ENCODE data around the gene PDGFA. TPM values are rescaled to one million over a fixed set of nuclear protein-coding genes. Genes with fewer than 3 reads are reported as not detected.

The PDGFA gene
- polyA plus RNA-seq, 1 donor (not counting 4 experiments of a cell fraction or from before 2014, with no cell fraction given) = 14.8 TPM

- Histone ChIP-seq H3K4me3 (ENCODE audit: control insufficient read depth in 2 of 3, extremely low read depth in 1 of 3, insufficient read depth in 2 of 3, low read depth in 1 of 3, low read length in 3 of 3) (no peak overlapping the region), H3K9ac (ENCODE audit: control insufficient read depth, extremely low read depth, insufficient read depth, low read length) (no peak overlapping the region), H4K20me1 (ENCODE audit: control insufficient read depth, extremely low read depth, insufficient read depth, low read length) (no peaks in the 10 kb centered on the region), H3K9me1 (ENCODE audit: control insufficient read depth, extremely low read depth, insufficient read depth, low read length) (no peaks in the 10 kb centered on the region), H3K4me1 (ENCODE audit: control insufficient read depth, extremely low read depth, insufficient read depth, low read length) (no peaks in the 10 kb centered on the region), H3K27ac (ENCODE audit: control insufficient read depth, insufficient read depth, low read length) (no peak overlapping the region), H3K9me3 (ENCODE audit: control insufficient read depth, low read depth, low read length) (peaks cover 4% of the 10 kb centered on the region), H3K36me3 (ENCODE audit: control insufficient read depth in 2 of 2, extremely low read depth in 1 of 2, insufficient read depth in 2 of 2, low read length in 2 of 2) (no peaks in the 10 kb centered on the region), H3K79me2 (ENCODE audit: control insufficient read depth, insufficient read depth, low read length) (no peaks in the 10 kb centered on the region), H3K4me2 (ENCODE audit: control insufficient read depth, extremely low read depth, insufficient read depth, low read depth, low read length) (no peak overlapping the region), H3K27me3 (ENCODE audit: control insufficient read depth, extremely low read depth, insufficient read depth, low read length) (no peaks in the 10 kb centered on the region), H2AFZ (ENCODE audit: control insufficient read depth, low read length) (no peak overlapping the region)
- FAIRE-seq (no peak), DNase-seq (ENCODE audit: low read depth, low spot score) (no peak)
- dilution Hi-C loops (cut with MboI; ENCODE audit: extremely low pct_ligation_motif_present, low sequenced_read_pairs) = no loop called here
- TF ChIP-seq EZH2 (IDR thresholded peaks at IDR 0.05; ENCODE audit: low read length) = no peak
- TF ChIP-seq CTCF (optimal IDR thresholded peaks at IDR 0.05 in 1 of 3, IDR thresholded peaks at IDR 0.05 in 1 of 3, conservative IDR thresholded peaks at IDR 0.05 in 1 of 3; ENCODE audit: extremely low read depth in 1 of 3, insufficient read depth in 2 of 3, low read length in 3 of 3) = no peak
These were observed 47.7 kb upstream of the PDGFA start for GRCh38 chr7:567305-567883.

DNA sequence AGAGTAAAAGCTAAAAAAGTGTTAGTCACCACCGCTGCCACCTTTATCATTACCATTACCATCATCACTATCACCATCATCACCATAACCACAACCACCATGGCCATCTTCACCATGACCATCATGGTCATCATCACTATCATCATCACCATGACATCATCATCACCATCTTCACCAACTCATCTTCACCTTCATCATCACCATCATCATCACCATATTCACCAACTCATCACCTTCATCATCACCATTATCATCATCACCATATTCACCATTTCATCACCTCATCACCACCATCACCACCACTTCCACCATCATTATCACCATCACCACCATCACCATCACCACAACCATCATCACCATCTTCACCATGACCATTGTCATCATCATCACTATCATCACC is 46.5 kb upstream of the PDGFA start:
- Histone ChIP-seq H3K27me3 (ENCODE audit: control insufficient read depth, extremely low read depth, insufficient read depth, low read length) (no peaks in the 10 kb centered on the region), H3K4me2 (ENCODE audit: control insufficient read depth, extremely low read depth, insufficient read depth, low read depth, low read length) (no peak overlapping the region), H2AFZ (ENCODE audit: control insufficient read depth, low read length) (no peak overlapping the region), H4K20me1 (ENCODE audit: control insufficient read depth, extremely low read depth, insufficient read depth, low read length) (no peaks in the 10 kb centered on the region), H3K4me3 (ENCODE audit: control insufficient read depth in 2 of 3, extremely low read depth in 1 of 3, insufficient read depth in 2 of 3, low read depth in 1 of 3, low read length in 3 of 3) (no peak overlapping the region), H3K9me1 (ENCODE audit: control insufficient read depth, extremely low read depth, insufficient read depth, low read length) (no peaks in the 10 kb centered on the region), H3K4me1 (ENCODE audit: control insufficient read depth, extremely low read depth, insufficient read depth, low read length) (no peaks in the 10 kb centered on the region), H3K9me3 (ENCODE audit: control insufficient read depth, low read depth, low read length) (peaks cover 4% of the 10 kb centered on the region), H3K9ac (ENCODE audit: control insufficient read depth, extremely low read depth, insufficient read depth, low read length) (no peak overlapping the region), H3K79me2 (ENCODE audit: control insufficient read depth, insufficient read depth, low read length) (no peaks in the 10 kb centered on the region), H3K36me3 (ENCODE audit: control insufficient read depth in 2 of 2, extremely low read depth in 1 of 2, insufficient read depth in 2 of 2, low read length in 2 of 2) (no peaks in the 10 kb centered on the region), H3K27ac (ENCODE audit: control insufficient read depth, insufficient read depth, low read length) (no peak overlapping the region)
- FAIRE-seq (no peak), DNase-seq (ENCODE audit: low read depth, low spot score) (no peak)
- dilution Hi-C loops (cut with MboI; ENCODE audit: extremely low pct_ligation_motif_present, low sequenced_read_pairs) = no loop called here
- TF ChIP-seq EZH2 (IDR thresholded peaks at IDR 0.05; ENCODE audit: low read length) (no peak), CTCF (optimal IDR thresholded peaks at IDR 0.05 in 1 of 3, IDR thresholded peaks at IDR 0.05 in 1 of 3, conservative IDR thresholded peaks at IDR 0.05 in 1 of 3; ENCODE audit: extremely low read depth in 1 of 3, insufficient read depth in 2 of 3, low read length in 3 of 3) (no peak)
